Measurements from ENCODE around the gene JRKL. TPM values are rescaled to one million over a fixed set of nuclear protein-coding genes. Genes with fewer than 3 reads are reported as not detected.
"Not testable (repeated sequence)": the region's sequence is repeated elsewhere in the genome, so short reads cannot be mapped to it uniquely, and the experiment has no call there.

Gene JRKL
- total RNA-seq, 3 donors from 2014 or later = 6.7 to 11.4 (median 9.2) TPM

DNA sequence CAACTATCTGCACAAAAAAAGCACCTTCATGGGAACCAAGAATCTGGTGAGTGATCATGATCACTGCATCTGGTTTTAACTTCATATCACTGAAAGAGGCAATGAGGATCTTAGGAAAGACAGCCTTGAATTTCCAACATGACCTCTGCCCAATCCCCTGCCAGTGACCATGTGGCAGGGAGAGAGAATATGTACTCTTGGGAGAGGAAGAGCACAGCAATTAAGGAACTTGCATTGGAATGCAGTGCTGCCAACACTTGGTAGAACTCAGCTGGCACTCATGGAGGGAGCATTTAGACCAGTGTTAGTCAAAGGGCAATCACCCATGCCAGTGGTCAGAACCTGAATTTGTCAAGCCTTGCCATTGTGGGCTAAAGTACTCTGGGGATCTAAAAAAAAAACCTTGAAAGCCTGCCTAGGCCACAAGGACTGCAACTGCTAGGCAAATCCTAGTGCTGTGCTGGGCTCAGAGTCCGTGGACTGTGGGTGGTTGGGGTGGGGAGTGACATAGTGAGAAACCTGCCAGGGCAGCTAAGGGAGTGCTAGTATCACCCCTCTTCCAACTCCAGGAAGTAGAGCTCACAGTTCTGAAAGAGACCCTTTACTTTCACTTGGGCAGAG, 23.1 kb downstream of the JRKL start:
- H3K4me3 ChIP-seq = no peak overlapping the region
- no peak overlapping the region for H3K27ac ChIP-seq
- DNase-seq (ENCODE audit: low spot score in 2 of 2) = no peak
- no peaks in the 10 kb centered on the region for H3K4me1 ChIP-seq
- no peaks in the 10 kb centered on the region for H3K9me3 ChIP-seq
- H3K27me3 ChIP-seq = no peaks in the 10 kb centered on the region
- H3K36me3 ChIP-seq = no peaks in the 10 kb centered on the region
- TF ChIP-seq POLR2AphosphoS5 (IDR thresholded peaks at IDR 0.05) (no peak), POLR2A (IDR thresholded peaks at IDR 0.05) (no peak), CTCF (IDR thresholded peaks at IDR 0.05) (no peak)
- intact Hi-C loops (cut with DNase I; ENCODE audit: low total_unique reads) = no loop called here

DNA sequence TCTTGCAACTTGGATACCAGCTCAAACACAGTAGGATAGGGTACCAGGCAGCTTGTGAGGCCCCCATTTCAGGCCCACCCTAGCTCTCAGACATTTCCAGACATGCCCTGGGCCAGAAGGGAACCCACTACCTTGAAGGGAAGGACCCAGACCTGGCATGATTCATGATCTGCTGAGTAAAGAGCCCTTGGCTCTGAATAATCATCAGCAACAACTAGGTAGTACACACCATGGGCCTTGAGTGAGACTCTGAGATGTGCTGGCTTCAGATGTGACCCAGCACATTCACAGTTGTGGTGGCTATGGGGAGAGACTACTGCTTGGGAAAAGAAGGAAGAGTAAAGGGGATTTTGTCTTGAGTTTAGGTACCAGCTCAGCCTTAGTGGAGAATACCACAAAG, 23.6 kb downstream of the JRKL start:
- H3K4me1 ChIP-seq = no peaks in the 10 kb centered on the region
- no peak for DNase-seq (ENCODE audit: low spot score in 2 of 2)
- H3K27ac ChIP-seq = no peak overlapping the region
- no peaks in the 10 kb centered on the region for H3K27me3 ChIP-seq
- H3K4me3 ChIP-seq = no peak overlapping the region
- intact Hi-C loops (cut with DNase I; ENCODE audit: low total_unique reads) = no loop called here
- no peaks in the 10 kb centered on the region for H3K36me3 ChIP-seq
- TF ChIP-seq POLR2A (IDR thresholded peaks at IDR 0.05) (no peak), CTCF (IDR thresholded peaks at IDR 0.05) (no peak), POLR2AphosphoS5 (IDR thresholded peaks at IDR 0.05) (no peak)
- no peaks in the 10 kb centered on the region for H3K9me3 ChIP-seq

DNA sequence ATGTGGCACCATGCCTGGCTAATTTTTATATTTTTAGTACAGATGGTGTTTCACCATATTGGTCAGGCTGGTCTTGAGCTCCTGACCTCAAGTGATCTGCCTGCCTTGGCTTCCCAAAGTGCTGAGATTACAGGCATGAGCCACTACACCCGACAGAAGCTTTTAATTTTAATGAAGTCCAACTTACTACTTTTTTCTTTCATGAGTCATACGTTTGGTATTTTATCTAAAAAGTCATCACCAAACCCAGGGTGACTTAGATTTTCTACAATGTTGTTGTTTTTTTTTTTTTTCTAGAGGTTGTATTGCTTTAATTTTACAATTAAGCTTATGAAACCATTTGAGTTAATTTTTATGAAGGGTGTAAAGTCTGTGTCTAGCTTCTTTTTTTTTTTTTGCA, 34.9 kb downstream of the JRKL start:
- Histone ChIP-seq H3K4me1 (no peaks in the 10 kb centered on the region), H3K4me3 (no peak overlapping the region), H3K27ac (no peak overlapping the region), H3K9me3 (no peaks in the 10 kb centered on the region), H3K36me3 (no peaks in the 10 kb centered on the region), H3K27me3 (peaks cover 0 to 5% of the 10 kb centered on the region in 2 donors)
- TF ChIP-seq POLR2A (IDR thresholded peaks at IDR 0.05) = no peak
- no peak for TF ChIP-seq POLR2AphosphoS5 (IDR thresholded peaks at IDR 0.05)
- no peak for TF ChIP-seq CTCF (IDR thresholded peaks at IDR 0.05)
- intact Hi-C loops (cut with DNase I; ENCODE audit: low total_unique reads) = no loop called here
- no peak for DNase-seq (ENCODE audit: low spot score in 2 of 2)

DNA sequence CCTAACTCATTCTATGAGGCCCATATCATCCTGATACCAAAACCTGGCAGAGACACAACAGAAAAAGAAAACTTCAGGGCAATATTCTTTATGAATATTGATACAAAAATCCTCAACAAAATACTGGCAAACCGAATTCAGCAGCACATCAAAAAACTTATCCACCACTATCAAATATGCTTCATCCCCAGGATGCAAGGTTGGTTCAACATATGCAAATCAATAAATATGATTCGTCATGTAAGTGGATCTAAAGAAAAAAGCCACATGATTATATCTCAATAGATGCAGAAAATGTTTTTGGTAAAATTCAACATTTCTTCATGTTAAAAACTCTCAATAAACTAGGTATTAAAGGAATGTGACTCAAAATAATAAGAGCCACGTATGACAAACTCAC, 40.9 kb downstream of the JRKL start:
- no peaks in the 10 kb centered on the region for H3K36me3 ChIP-seq
- intact Hi-C loops (cut with DNase I; ENCODE audit: low total_unique reads) = no loop called here
- H3K27ac ChIP-seq = no peak overlapping the region
- no peaks in the 10 kb centered on the region for H3K4me1 ChIP-seq
- no peak for TF ChIP-seq POLR2AphosphoS5 (IDR thresholded peaks at IDR 0.05)
- no peak for TF ChIP-seq POLR2A (IDR thresholded peaks at IDR 0.05)
- no peak for TF ChIP-seq CTCF (IDR thresholded peaks at IDR 0.05)
- H3K9me3 ChIP-seq = no peaks in the 10 kb centered on the region
- H3K4me3 ChIP-seq = no peak overlapping the region
- H3K27me3 ChIP-seq = peaks cover 0 to 5% of the 10 kb centered on the region in 2 donors
- no peak for DNase-seq (ENCODE audit: low spot score in 2 of 2)

- H3K4me3 ChIP-seq; H3K4me1 ChIP-seq; DNase-seq (ENCODE audit: low spot score in 2 of 2); H3K27me3 ChIP-seq; H3K27ac ChIP-seq; H3K36me3 ChIP-seq; H3K9me3 ChIP-seq; intact Hi-C loops (cut with DNase I; ENCODE audit: low total_unique reads): not testable (repeated sequence)
These were observed 42.8 kb downstream of the JRKL start for GRCh38 chr11:96432654-96433053.

Other genes with a start within 250 kb of the JRKL start
- 10 to 100 TPM; 45.6 to 82.8 (median 68.2) TPM for gene MAML2, start 46.8 kb upstream of the JRKL start, total RNA-seq
- 10 to 100 TPM; 27.2 to 30.7 (median 29.5) TPM for gene CCDC82, start 101 bp upstream of the JRKL start, total RNA-seq

All from breast epithelium (tissue), 4 donors.